ENCODE results near the gene SORCS3.

- TF ChIP-seq CTCF (IDR thresholded peaks at IDR 0.05; ENCODE audit: borderline replicate concordance, extremely low read depth, low read length, poor library complexity, severe bottlenecking) (no peak), EZH2 (IDR thresholded peaks at IDR 0.05; ENCODE audit: borderline replicate concordance, low read depth, low read length, severe bottlenecking) (no peak)
Measured at GRCh38 chr10:105159268-105159667, 518.2 kb downstream of the SORCS3 start.
